ENCODE measurements around the gene CCDC149. TPM values are rescaled to one million over a fixed set of nuclear protein-coding genes. Genes with fewer than 3 reads are reported as not detected.

The CCDC149 gene
- total and polyA plus RNA-seq, 2 of the 13 experiments (the other 11 are each of a cell fraction or from before 2014, with no cell fraction given), result 0.44 to 0.95 TPM

DNA sequence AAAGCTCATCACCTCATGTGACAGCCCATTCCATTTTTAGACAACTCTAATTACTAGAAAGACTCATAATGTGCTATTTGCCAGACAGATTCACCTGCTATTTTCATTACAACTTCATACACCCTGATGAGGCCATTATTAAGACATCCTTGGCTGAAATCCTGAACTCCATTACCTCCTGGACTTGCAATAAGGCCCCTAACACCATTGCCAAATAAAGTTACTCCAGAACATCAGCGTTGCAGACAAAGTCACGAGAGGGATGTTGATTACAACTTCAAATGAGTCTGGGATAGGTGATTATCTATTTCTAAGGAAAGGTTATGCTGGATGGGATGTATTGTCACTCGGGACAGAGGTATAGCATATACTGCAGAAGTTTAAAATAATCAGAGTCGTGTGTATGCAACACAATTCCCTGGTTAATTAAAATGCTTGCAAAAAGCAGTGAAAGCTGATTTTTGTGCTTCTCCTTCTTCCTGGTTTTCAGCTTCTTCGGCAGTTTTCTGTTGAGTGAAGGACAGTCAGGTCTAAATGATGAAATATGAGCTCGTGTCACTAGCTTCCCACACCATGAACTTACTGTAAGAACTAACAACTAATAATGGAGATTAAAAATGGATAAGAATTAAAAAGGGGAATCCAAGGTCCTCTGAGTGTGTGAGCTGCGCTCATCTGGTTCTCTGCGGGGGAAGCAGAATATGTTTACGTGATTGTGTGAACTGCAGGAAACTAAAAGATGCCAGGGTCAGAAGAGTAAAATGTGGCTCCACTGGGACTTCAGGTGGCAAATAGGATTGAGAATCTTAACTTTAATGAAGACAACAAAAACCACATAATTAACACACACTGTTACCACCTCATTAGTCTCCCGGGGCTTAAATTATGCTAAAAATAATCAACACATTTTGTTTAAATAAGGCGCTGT, 135.0 kb downstream of the CCDC149 start:
- CTCF ChIA-PET (ENCODE audit: low intra/inter-chr PET ratio, low total read pairs), result no interaction called here
- Histone ChIP-seq H3K79me2 (ENCODE audit: insufficient read depth, low read length) (no peaks in the 10 kb centered on the region), H3K36me3 (replicated peaks in 1 of 2; ENCODE audit: control insufficient read depth in 1 of 2, insufficient read depth in 2 of 2, low read length in 2 of 2) (no peaks in the 10 kb centered on the region), H3K9me3 (ENCODE audit: low read length) (no peaks in the 10 kb centered on the region), H3K4me3 (replicated peaks in 1 of 3; ENCODE audit: insufficient read depth in 1 of 3, low read depth in 2 of 3, low read length in 3 of 3) (no peak overlapping the region), H3K9ac (ENCODE audit: insufficient read depth, low read depth, low read length) (no peak overlapping the region), H3K4me1 (ENCODE audit: insufficient read depth, low read length) (no peaks in the 10 kb centered on the region), H3K27ac (ENCODE audit: extremely low read length, insufficient read depth, low read length) (no peak overlapping the region), H3K27me3 (ENCODE audit: control insufficient read depth in 1 of 2, insufficient read depth in 2 of 2, low read length in 2 of 2) (no peaks in the 10 kb centered on the region), H4K20me1 (ENCODE audit: insufficient read depth, low read length) (no peaks in the 10 kb centered on the region), H2AFZ (ENCODE audit: low read length) (no peak overlapping the region), H3K4me2 (ENCODE audit: low read depth, low read length) (no peak overlapping the region)
- ATAC-seq (no peak), FAIRE-seq (no peak), DNase-seq (ENCODE audit: low spot score) (no peak)
- intact Hi-C loops (cut with micrococcal nuclease; ENCODE audit: unreplicated experiment) (no loop called here), in situ Hi-C loops (cut with HindIII; ENCODE audit: extremely low pct_ligation_motif_present, low pct_unique_long_range_greater_than_20kb) (no loop called here)
- no TSS peak for BruUV-seq (replicated peaks)
- WGBS (ENCODE audit: low lambda C conversion rate), result 26% methylated on average over 11 of the region's 11 CpGs
- POLR2A ChIA-PET, result no interaction called here
- TF ChIP-seq MXI1 (IDR thresholded peaks at IDR 0.05; ENCODE audit: borderline replicate concordance, low read depth, low read length) (no peak), ZNF207 (IDR thresholded peaks at IDR 0.05; ENCODE audit: borderline replicate concordance) (no peak), PPARG (CRISPR knock-in tag; conservative IDR thresholded peaks at IDR 0.05) (no peak), ZNF10 (CRISPR knock-in tag; IDR thresholded peaks at IDR 0.05; ENCODE audit: borderline replicate concordance, low read depth) (no peak), ZNF30 (CRISPR knock-in tag; IDR thresholded peaks at IDR 0.05) (no peak), ZNF614 (CRISPR knock-in tag; IDR thresholded peaks at IDR 0.05; ENCODE audit: borderline replicate concordance) (no peak), ZNF782 (CRISPR knock-in tag; IDR thresholded peaks at IDR 0.05; ENCODE audit: borderline replicate concordance) (no peak), ZNF589 (CRISPR knock-in tag; conservative IDR thresholded peaks at IDR 0.05) (no peak), RFXAP (CRISPR knock-in tag; IDR thresholded peaks at IDR 0.05; ENCODE audit: borderline replicate concordance) (no peak), PHF5A (CRISPR knock-in tag; IDR thresholded peaks at IDR 0.05; ENCODE audit: low read depth, unreplicated experiment) (no peak), ZNF788 (CRISPR knock-in tag; IDR thresholded peaks at IDR 0.05; ENCODE audit: borderline replicate concordance) (no peak), ZNF605 (CRISPR knock-in tag; IDR thresholded peaks at IDR 0.05) (no peak), DMAP1 (CRISPR knock-in tag; IDR thresholded peaks at IDR 0.05) (no peak), SOX13 (IDR thresholded peaks at IDR 0.05) (no peak), SOX13 (CRISPR knock-in tag; conservative IDR thresholded peaks at IDR 0.05 in 1 of 2, IDR thresholded peaks at IDR 0.05 in 1 of 2) (no peak), NKX3-1 (CRISPR knock-in tag; IDR thresholded peaks at IDR 0.05) (no peak)
- TF ChIP-seq, protein P1, sequence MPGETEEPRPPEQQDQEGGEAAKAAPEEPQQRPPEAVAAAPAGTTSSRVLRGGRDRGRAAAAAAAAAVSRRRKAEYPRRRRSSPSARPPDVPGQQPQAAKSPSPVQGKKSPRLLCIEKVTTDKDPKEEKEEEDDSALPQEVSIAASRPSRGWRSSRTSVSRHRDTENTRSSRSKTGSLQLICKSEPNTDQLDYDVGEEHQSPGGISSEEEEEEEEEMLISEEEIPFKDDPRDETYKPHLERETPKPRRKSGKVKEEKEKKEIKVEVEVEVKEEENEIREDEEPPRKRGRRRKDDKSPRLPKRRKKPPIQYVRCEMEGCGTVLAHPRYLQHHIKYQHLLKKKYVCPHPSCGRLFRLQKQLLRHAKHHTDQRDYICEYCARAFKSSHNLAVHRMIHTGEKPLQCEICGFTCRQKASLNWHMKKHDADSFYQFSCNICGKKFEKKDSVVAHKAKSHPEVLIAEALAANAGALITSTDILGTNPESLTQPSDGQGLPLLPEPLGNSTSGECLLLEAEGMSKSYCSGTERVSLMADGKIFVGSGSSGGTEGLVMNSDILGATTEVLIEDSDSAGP (CRISPR knock-in tag; IDR thresholded peaks at IDR 0.05; ENCODE audit: borderline replicate concordance), result no peak

Data from HepG2 (cell line).